Measurements from ENCODE around the gene PLAGL2. TPM values are rescaled to one million over a fixed set of nuclear protein-coding genes. Genes with fewer than 3 reads are reported as not detected.
A peak's percentile ranks its signal among the peaks of the same experiment; 100 is the strongest.

PLAGL2 gene
- total RNA-seq, 1 experiment from 2014 or later: 44.4 TPM

DNA sequence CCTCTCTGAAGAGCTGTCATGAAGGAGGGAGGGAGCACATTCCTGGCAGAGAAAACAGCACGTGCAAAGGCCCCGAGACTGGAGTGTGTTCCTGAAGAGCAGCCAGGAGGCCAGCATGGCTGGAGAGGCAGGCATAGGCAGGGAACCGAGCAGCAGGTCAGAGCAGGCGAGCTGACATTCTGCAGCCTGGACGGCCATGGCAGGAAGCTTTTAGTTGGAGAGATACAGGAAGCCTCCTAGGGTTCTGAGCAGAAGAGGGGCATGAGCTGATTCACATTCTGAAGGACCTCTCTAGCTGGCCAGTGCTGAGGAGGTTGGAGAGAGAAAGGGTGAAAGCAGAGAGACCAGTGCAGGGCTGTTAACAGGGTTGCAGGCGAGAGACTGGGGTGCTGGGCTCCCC lies 29.9 kb upstream of the PLAGL2 start:
- Histone ChIP-seq H4K20me1 (ENCODE audit: control insufficient read depth, insufficient read depth, insufficient read length) (no peaks in the 10 kb centered on the region), H3K18ac (ENCODE audit: insufficient read length, low read depth, low read length) (no peak overlapping the region), H2BK12ac (ENCODE audit: insufficient read length, low read depth, low read length) (no peak overlapping the region), H4K8ac (replicated peaks; ENCODE audit: insufficient read length, low read depth, low read length) (no peak overlapping the region), H2AK5ac (ENCODE audit: insufficient read length, low read length) (no peak overlapping the region), H2BK120ac (ENCODE audit: low read depth, low read length, poor library complexity, severe bottlenecking) (no peak overlapping the region), H4K91ac (ENCODE audit: insufficient read length, low read depth, low read length) (no peak overlapping the region), H3T11ph (ENCODE audit: low read length) (no peak overlapping the region), H3K4ac (ENCODE audit: low read depth, low read length) (no peak overlapping the region), H3K9ac (ENCODE audit: extremely low read depth, insufficient read length, low read length) (no peak overlapping the region), H3K56ac (ENCODE audit: insufficient read length, low read depth, low read length) (no peak overlapping the region), H3K14ac (ENCODE audit: insufficient read depth, low read length) (no peak overlapping the region), H3K23me2 (ENCODE audit: insufficient read length, low read depth, low read length, poor library complexity, severe bottlenecking) (no peaks in the 10 kb centered on the region), H2BK5ac (ENCODE audit: insufficient read length, low read length) (no peak overlapping the region), H3K79me1 (ENCODE audit: insufficient read depth, low read depth, low read length, poor library complexity, severe bottlenecking) (no peaks in the 10 kb centered on the region), H4K5ac (ENCODE audit: insufficient read length, low read depth, low read length) (no peak overlapping the region), H2BK20ac (ENCODE audit: low read depth, low read length, poor library complexity, severe bottlenecking) (no peak overlapping the region), H2BK15ac (ENCODE audit: low read depth, low read length) (no peak overlapping the region), H3K79me2 (ENCODE audit: insufficient read depth, low read length) (no peaks in the 10 kb centered on the region), H3K4me2 (ENCODE audit: insufficient read depth, insufficient read length, low read length) (no peak overlapping the region), H3K23ac (ENCODE audit: insufficient read length, low read depth, low read length) (no peak overlapping the region), H3K27me3 (ENCODE audit: insufficient read depth, low read length) (no peaks in the 10 kb centered on the region), H2AFZ (ENCODE audit: low read length) (no peak overlapping the region), H3K27ac (ENCODE audit: insufficient read length, low read depth, low read length) (no peak overlapping the region), H3K4me1 (ENCODE audit: insufficient read depth, low read length) (no peaks in the 10 kb centered on the region), H3K9me3 (ENCODE audit: control insufficient read depth, low read depth, low read length) (no peaks in the 10 kb centered on the region)
- Mint-ChIP-seq H3K36me3 (ENCODE audit: insufficient read depth in 1 of 3, low read depth in 3 of 3) (peaks cover 13 to 35% (median 31%) of the 10 kb centered on the region in 3 experiments; a peak in 6 of 7 replicates), H3K9me3 (no peaks in the 10 kb centered on the region), H3K4me3 (no peak overlapping the region), H3K4me1 (peaks cover 20 to 22% of the 10 kb centered on the region in 2 experiments), H3K27ac (peak overlapping the region in 1 of 3 experiments; percentile 32; a peak in 2 of 7 replicates), H3K27me3 (ENCODE audit: low read depth) (peaks cover 2% of the 10 kb centered on the region)
- no peak for DNase-seq
- TF ChIP-seq, protein P1, sequence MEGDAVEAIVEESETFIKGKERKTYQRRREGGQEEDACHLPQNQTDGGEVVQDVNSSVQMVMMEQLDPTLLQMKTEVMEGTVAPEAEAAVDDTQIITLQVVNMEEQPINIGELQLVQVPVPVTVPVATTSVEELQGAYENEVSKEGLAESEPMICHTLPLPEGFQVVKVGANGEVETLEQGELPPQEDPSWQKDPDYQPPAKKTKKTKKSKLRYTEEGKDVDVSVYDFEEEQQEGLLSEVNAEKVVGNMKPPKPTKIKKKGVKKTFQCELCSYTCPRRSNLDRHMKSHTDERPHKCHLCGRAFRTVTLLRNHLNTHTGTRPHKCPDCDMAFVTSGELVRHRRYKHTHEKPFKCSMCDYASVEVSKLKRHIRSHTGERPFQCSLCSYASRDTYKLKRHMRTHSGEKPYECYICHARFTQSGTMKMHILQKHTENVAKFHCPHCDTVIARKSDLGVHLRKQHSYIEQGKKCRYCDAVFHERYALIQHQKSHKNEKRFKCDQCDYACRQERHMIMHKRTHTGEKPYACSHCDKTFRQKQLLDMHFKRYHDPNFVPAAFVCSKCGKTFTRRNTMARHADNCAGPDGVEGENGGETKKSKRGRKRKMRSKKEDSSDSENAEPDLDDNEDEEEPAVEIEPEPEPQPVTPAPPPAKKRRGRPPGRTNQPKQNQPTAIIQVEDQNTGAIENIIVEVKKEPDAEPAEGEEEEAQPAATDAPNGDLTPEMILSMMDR (conservative IDR thresholded peaks at IDR 0.05): no peak
- WGBS (ENCODE audit: extremely low coverage, insufficient read length, low lambda C conversion rate): no CpG with 5 or more reads among the region's 6 CpGs

All from H9 (cell line).